HS-27A (cell line): ENCODE results near the gene ANKDD1B.
"Not testable (repeated sequence)": the region's sequence is repeated elsewhere in the genome, so short reads cannot be mapped to it uniquely, and the experiment has no call there.

Source experiments
- DNase-seq: peaks from one replicate; pipeline ENCODE4 v3.0.0-alpha.2; 2012; ENCODE audit warnings: low read depth, missing footprints

Gene ANKDD1B

GRCh38 chr5:75611311-75612225, at the start of gene ANKDD1B:
Gene ANKDD1B, plus strand, starts transcription at chr5:75611453. Its CDS starts 182 bp downstream, at chr5:75611635.
- no peak for DNase-seq

- not testable (repeated sequence) for DNase-seq
Observed at GRCh38 chr5:75565991-75566709, 45.1 kb upstream of the ANKDD1B start.

DNA sequence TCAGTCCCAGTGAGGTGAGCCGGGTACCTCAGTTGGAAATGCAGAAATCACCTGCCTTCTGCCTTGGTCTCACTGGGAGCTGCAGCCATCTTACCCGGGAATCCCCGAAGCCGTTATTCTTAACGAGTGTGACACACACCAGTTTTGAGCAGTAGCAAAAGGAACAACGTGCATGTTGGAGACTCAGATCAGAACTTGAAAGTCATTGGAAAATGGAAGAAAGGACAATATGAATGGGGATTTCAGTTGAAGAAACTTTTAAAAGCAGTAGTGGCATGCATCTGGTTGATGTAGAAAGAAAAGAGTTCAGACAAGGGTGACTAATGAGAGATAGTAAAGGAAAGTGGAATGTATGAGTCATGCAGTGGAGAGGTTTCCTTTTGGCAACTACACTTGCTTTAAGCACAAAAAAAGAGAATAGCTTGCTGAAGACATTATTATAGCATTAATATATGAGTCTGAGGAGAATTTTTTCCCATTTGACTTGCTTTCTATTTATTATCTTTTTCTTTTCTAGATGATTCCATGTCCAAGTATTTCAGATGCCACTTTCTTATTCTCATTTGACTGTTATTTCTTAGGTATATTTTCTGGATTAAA, 44.4 kb upstream of the ANKDD1B start:
- peak; percentile 66 for DNase-seq

GRCh38 chr5:75567710-75568109, 43.5 kb upstream of the ANKDD1B start:
- no peak for DNase-seq

DNA sequence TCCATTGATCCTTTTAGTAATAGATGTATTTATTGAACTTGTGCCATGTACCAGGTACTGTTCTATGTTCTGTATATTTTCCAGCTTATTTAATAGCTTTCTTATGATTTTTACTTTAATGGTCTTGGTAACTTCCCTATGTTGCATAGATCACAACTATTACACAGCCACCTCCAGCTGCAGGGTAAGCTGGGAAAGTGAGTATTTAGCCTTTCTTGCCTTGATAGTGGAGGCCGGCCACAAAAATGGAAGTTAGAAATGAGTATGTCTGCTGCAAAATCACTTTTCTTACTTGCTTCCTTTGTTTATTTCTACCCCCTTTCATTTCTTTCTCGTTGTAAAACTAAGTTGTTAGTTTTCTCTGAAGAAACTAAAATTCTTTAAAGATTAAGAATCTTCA, 43.1 kb upstream of the ANKDD1B start:
- no peak for DNase-seq

DNA sequence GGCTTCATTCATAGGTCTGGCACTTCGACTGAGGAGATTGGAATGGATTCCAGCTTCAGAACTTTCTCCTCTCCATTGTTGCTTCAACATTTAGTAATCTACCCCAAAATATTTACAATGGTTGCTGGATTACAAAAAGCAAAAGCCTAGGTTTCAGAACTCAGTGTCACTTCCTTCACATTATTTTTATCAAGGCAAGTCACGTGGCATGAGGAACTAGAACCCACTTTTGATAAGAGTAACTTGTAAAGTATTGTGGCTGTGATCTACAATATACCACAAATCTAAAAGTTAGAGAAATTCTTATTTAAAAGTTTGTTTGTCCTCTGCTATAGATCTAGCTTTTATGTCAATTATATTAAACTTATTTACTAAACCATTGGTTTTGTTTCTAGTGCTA, 39.7 kb upstream of the ANKDD1B start:
- DNase-seq = no peak

DNA sequence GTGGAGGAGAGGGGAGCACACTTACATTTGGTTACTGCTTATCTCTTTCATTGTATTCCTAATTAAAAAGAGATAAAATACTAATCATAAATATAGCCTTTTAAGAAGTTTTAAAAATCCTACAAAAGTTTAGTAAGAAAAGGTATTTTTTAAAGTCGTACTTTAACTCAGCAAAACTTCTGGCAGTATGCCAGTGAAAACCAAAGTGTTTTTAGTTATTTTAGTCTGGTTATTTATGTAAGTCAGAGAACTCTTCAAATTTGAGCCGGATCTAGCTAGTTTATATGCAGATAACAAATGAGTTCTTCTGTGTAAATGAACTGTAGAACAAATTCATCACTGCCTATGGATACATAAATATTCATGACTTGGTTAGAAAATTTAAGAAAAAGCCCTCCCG, 36.5 kb upstream of the ANKDD1B start:
- DNase-seq = no peak

GRCh38 chr5:75578280-75578679, 33.0 kb upstream of the ANKDD1B start:
- DNase-seq = not testable (repeated sequence)

- DNase-seq = no peak
Observed at GRCh38 chr5:75584641-75585040, 26.6 kb upstream of the ANKDD1B start.

GRCh38 chr5:75588666-75589065, 22.6 kb upstream of the ANKDD1B start:
- no peak for DNase-seq

DNA sequence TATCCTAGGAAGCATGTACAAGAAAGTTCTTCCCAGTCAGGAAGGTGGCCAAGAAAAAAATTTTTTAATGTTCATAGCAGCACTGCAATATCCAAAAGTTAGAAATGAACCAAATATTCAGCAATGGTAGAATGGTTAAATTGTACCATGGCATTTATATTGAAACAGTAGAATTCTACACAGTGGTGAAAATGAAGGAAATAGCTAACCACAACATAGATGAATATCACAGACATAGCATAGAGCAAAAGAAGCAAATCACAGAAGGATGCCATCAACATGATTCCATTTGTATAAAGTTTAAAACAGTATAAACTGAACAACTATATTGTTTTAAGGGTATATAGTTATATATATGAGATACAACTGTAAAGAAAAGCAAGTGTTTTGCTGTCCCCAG, 10.7 kb upstream of the ANKDD1B start:
- DNase-seq = no peak

DNA sequence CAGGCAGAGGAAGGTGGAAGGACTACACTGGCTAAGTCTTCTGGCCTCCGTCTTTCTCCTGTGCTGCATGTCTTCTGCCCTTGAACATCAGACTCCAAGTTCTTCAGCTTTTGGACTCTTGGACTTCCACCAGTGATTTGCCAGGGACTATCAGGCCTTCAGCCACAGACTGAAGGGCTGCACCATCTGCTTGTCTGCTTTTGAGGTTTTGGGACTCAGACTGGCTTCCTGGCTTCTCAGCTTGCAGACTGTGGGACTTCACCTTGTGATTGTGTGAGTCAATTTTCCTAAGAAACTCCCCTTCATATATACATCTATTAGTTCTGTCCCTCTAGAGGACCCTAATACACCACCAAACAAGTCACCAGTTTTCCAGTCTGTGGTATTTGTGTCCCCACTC, 9.7 kb upstream of the ANKDD1B start:
- no peak for DNase-seq

- no peak for DNase-seq
Observed at GRCh38 chr5:75601996-75602395, 9.3 kb upstream of the ANKDD1B start.

DNA sequence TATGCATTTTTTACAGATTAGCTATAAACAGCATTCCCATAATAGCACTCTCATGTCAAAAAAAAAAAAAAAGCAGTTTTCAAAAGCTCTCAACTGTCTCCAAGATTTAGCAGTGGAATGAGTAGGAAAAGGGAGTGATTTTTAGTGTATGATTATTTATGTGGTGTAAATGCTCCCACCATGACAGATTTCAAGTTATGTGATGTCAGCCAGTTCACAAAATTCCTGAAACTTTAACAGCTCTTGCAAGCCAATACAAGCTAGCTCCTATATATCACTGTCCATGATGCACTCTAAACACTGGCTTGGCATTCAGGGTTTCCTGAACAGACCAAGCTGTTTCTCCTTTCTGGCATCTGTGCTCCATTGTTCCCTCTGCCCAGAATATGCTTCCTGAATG, 7.9 kb upstream of the ANKDD1B start:
- DNase-seq = no peak

GRCh38 chr5:75603821-75604220, 7.4 kb upstream of the ANKDD1B start:
- DNase-seq = no peak

DNA sequence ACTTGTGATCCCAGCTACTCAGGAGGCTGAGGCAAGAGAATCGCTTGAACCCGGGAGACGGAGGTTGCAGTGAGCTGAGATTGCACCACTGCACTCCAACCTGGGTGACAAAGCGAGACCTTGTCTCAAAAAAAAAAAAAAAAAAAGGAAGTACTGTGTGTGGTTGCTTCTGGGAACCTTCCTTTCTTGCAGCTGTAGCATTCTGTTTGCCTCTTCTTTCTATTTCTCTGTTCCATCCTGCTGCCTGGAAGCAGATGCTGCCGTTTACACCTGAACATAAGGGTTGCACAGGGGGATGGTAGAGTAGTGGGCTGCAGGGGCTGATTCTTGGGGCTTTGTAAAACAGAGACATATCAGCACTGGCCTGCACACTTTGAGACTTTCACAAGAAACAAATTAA, 3.9 kb upstream of the ANKDD1B start:
- not testable (repeated sequence) for DNase-seq

GRCh38 chr5:75608870-75609269, 2.4 kb upstream of the ANKDD1B start:
- no peak for DNase-seq

DNA sequence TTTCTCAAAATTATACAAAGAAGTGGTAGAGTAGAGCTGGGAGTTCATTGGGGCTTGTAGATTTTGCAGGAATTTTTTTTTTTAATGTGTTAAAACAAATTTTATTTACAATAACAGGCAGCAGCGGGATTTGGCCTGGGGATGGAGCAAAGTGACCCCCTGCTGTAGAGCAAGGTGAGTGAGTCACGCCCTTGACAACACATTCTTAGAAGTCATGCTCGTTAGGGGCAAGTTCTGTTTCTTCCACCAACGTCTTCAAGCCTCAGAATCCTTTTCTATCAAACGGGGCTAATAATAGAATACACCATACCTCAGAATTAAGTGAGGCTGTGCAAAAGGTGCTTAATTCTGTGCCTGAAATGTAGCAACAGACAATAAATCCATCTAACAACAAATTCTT, 1.1 kb upstream of the ANKDD1B start:
- no peak for DNase-seq

GRCh38 chr5:75610859-75611310, 368 bp upstream of the ANKDD1B start:
- DNase-seq = not testable (repeated sequence)

DNA sequence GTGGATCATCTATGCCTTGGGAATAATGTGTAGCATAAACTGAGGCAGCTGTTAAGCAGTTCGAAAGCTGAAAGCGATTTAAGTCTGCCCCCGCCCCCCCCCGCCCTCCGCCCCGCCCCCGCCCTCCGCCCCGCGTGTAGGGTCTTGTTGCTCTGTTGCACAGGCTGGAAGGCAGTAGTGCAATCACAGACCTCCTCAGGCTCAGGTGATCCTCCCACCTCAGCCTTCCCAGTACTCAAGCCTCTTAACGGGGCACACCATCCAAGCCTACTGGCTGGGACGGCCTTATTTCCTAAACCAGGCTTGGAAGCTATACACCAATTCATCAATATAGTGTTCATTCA, 945 bp downstream of the ANKDD1B start:
- DNase-seq = no peak

DNA sequence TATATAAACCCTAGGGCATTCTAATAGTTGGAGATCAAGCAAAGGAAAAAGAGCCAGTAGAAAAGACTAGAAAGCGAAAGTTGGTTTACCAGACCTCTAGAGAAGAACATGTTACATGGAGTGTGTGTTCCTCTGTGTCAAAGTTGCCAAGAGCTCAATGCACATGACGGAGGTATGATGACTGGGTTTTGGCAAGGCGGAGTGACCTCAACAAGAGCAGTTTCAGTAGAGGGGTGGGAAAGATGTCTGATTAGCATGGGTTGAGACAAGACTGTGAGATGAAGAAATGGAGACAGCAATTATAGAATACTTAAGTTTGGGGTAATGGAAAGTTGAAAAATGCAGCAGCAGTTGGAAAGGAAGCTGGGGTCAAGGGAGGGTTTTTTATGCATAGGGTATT, 1.6 kb downstream of the ANKDD1B start:
- DNase-seq = no peak

GRCh38 chr5:75614176-75614575, 2.9 kb downstream of the ANKDD1B start:
- DNase-seq = no peak

- DNase-seq = no peak
Observed at GRCh38 chr5:75616371-75616881, 5.2 kb downstream of the ANKDD1B start.
